NCI-H1417 (cell line): ENCODE results near the gene LY86.

Experiments used
- DNase-seq, 3 experiments: peaks; one replicate each; lab custom pipeline; 2025; lab: John Stamatoyannopoulos, UW

Gene LY86

GRCh38 chr6:6623553-6623952 is 35.0 kb downstream of the LY86 start:
- DNase-seq = no peak

GRCh38 chr6:6624269-6624990 is 35.9 kb downstream of the LY86 start:
- DNase-seq = no peak

DNA sequence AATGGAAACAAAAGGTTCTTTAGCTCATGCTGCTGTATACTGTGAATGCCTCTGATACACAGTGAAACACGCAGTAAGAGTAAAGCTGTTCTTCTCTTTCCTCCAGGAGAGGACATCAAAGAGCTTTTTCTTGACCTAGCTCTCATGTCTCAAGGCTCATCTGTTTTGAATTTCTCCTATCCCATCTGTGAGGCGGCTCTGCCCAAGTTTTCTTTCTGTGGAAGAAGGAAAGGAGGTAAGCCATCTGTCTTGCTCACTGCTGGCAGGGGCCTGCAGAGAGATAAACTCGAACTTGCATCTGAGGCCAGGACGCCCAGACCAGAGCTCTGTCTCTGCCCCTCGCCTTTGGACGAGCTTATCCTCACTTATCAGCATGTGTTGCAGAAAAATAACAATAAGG is 37.7 kb downstream of the LY86 start:
- DNase-seq = no peak

DNA sequence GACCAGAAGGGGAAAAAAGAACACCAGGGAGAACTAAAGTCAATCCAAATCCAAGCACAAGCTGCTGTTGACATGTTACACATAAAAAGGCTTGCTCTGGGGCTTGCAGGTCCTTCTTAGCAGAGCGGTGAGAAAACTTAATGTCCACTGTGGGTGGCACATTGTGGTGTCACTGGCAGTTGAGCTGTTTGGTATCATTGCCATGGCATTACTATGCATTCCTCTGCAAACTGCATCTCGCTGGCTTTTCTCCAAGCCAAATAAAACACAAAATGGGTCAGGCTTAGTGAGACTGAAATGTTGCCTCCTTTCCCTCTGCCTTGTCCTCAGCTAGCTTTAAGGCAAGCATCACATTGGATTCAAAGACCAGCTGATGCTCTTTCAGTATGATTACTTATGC is 40.9 kb downstream of the LY86 start:
- DNase-seq = no peak

- DNase-seq = no peak
Observed at GRCh38 chr6:6631053-6631452, 42.5 kb downstream of the LY86 start.

DNA sequence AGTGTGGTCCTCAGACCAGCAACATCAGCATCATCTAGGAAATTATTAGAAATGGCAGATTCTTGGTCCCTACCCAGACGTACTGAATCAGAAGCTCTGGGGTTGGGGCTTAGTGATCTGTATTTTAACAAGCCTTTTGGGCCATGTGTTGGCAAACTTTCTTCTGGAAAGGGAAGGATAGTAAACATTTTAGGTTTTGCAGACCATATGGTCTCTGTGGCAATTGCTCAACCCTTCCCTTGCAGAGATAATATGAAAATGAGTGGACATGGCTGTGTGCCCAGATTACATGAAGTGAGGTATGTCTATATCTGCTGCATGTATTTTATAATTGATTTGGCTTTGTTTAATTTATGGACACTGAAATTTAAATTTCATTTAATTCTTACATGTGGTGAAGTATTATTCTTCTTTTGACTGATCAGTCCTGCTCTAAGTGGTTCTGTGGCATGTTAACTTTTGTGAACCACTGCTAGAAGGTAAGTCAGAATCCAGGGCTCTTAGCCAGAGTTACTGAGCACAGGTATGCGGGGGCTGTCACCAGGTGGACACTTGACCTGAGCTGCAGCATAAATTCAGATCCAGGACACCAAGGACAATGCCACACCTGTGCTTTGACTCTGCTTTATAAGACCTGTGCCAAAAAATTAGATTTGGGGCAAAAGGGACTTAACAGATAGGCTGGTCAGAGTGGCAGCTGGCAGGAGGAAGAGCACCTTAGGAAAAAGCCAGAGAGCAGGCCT is 43.2 kb downstream of the LY86 start:
- no peak for DNase-seq

DNA sequence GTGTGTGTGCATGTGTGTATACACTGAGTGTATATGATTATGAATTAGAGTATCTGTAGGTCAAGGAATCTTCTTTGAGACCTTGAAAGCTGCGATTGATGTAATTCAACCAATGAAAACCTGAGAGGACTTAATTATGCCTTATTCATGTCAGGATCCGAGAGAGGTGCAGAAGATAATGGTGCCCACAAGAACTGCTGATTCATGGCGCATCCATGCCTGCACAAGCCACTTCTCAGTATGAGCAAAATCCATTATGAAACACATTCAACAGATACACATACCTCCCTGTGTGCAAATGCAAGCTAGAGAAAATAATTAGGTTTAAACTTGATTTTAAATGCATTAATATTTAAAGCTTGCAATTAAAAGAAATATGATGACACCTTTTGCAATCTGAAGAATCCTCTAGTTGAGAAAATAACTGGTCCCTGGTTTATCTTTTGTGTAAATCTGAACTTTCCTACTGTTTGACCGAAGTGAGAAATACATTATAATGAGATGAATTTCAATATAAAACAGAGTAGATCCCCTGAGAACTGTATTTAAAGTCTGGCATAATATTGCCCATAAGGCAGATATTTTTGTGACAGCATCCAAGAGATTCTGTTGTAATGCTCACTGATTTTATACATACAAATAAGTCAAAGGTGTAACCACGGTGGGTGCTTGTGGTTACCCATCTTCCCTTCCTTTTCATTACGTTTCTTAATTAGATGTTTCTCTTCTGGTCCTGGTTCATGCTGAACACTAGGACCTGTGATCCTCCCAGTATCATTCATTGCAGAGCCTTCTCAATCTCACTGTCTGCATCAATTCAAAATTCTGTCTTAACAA is 45.6 kb downstream of the LY86 start:
- DNase-seq = no peak

DNA sequence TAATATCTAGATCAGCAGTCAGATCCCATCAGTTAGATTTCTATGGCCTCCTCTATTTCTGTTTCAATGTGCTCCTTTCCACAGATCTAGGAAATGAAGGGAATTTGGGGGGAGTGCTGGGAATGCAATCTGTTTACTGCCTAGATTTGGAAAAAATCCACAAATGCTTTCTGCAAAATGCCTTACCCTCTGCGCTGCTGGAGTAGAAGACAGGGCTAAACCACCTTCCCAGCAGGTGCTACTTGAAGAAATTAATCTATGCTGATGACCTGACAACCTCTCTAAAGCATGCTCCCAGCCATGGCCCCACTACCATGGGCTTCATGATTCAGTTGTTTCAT is 46.2 kb downstream of the LY86 start:
- no peak for DNase-seq

GRCh38 chr6:6635291-6635690 is 46.8 kb downstream of the LY86 start:
- DNase-seq = no peak

- no peak for DNase-seq
Observed at GRCh38 chr6:6635869-6636268, 47.3 kb downstream of the LY86 start.

DNA sequence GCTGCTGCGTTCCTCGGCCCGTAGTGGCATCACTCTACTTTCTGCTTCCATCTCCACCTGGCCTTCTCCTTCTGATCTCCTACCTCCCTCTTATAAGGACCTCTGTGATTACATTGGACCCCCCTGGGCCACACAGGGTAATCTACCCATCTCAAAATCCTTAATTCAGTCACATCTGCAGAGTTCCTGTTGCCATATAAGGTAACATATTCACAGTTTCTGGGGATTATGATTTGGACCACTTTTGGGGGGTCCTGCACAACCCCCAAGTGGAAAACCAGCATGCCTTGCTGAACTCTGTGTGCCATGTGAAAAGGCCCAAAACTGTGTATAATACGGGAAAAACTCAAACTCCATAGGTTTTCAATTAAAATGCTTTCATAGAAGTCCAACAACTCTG is 51.1 kb downstream of the LY86 start:
- no peak for DNase-seq

GRCh38 chr6:6640926-6641325 is 52.4 kb downstream of the LY86 start:
- DNase-seq = no peak

DNA sequence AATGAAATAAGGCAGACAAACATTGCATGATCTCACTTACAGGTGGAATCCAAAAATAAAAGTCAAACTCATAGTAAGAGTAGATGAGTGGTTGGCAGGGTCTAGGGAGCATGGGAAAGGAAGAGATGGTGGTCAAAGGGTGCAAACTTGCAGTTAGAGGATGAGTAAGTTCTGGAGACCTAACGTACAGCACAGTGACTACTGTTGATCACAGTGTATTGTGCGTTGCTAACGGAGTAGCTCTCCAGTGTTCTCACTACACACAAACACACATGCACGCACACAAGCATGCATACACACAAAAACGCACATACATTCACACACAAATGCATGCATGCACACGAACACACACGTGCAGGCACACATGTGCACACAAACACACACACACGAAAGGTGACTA is 54.9 kb downstream of the LY86 start:
- no peak for DNase-seq

DNA sequence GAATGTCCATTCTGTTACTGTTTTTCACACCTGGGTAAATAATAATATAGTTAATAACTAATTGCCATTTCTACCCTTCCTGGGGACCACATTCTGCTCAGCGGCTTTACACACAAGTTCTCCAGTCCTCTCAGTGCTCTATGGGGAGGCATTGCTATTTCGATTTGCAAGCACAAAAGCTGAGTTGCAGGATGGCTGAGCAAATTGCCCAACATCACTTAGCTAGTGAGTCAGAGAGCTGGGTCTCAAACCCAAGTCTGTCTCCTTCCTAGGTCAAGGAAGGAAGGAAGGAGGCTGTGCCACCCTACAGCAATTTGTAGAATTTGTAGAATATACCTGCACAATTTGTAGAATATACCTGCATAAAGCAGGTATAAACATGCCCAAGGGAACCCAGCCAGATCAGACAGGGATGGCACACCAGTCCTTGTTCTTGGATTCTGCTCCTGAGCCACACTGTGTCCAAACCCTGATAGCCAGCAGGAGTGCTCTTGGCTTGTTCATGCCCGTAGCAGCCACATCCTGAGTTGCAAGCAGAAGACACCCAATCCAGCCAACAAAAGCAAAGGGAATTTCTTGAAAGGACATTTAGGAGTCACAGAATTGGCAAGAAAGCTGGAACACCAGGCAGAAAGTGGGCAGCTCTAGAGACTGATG is 56.9 kb downstream of the LY86 start:
- DNase-seq = no peak

DNA sequence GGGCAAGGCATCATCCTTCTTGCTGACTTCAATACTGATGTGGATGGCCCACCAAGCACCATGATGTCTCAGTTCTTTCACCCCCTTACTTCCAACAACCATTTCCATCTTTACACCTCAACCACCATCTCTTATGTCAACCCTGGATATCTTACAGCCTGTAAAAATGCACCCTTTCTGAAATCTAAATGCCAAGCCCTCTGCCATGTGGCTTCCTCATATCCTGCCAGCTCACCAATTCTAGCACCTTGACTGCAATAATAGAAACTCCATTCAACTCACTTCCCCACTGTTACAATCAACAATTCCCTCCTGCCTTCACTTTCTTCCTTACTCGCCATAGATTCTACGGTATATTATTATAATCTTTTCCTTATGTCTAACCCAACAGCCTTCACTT is 57.9 kb downstream of the LY86 start:
- no peak for DNase-seq

- DNase-seq = no peak
Observed at GRCh38 chr6:6646859-6647258, 58.3 kb downstream of the LY86 start.

DNA sequence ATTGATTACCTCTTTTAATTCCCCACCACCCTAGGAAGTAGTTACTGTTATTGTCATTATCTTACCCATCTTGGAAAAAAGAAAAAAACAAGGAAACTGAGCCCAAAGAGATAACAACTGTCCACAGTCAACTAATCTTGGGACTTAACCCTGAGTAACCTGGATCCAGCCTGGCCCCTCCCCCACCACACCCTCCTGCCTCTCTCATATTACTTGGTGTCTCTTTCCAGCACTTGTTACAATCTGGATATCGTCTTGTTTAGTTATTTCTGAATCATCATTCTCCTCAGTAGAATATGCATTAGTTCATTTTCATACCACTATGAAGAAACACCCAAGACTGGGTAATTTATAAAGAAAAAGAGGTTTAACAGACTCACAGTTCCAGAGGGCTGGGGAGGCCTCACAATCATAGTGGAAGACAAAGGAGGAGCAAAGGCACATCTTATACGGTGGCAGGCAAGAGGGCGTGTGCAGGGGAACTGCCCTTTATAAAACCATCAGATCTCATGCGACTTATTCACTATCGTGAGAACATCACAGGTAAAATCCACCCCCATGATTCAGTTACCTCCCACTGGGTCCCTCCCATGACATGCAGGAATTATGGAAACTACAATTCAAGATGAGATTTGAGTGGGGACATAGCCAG is 60.3 kb downstream of the LY86 start:
- DNase-seq = no peak

- DNase-seq = no peak
Observed at GRCh38 chr6:6649824-6650349, 61.4 kb downstream of the LY86 start.

DNA sequence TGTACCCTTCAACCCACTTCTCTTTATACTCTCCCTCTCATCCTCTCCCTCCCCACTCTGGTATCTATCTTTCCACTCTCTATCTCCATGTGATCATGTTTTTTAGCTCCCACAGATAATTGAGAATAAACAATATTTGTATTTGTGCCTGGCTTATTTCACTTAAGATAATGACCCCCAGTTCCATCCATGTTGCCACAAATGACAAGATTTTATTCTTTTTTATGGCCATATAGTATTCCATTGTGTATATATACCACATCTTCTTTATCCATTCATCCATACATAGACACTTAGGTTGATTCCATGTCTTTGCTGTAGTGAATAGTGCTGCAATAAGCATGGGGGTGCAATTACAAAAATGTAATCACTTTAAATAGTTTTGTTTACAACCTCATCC is 62.3 kb downstream of the LY86 start:
- DNase-seq = no peak

GRCh38 chr6:6651335-6651734 is 62.8 kb downstream of the LY86 start:
- no peak for DNase-seq

DNA sequence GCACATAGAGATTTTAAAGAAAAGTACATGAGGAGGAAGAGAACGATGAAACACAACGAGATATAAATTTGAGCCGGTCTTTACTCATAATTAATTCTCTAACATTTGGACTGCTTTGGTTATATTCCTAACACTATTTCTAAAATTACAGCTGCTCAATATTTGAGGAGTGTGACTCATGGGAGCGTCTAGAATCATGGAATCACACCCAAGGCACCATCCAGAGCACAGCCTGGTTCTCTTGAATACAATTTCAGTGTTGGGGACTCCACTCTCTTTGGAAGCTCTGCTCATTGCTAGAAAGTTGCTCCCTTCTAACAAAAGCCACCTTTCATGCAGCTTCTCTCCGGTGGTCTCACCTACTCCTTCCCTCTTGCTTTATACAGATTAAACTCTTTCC is 64.4 kb downstream of the LY86 start:
- no peak for DNase-seq
